ENCODE data around the gene CLCN7. TPM values are rescaled to one million over a fixed set of nuclear protein-coding genes. Genes with fewer than 3 reads are reported as not detected.

CLCN7 gene
- total RNA-seq, 1 experiment from 2014 or later = 21.0 TPM

GRCh38 chr16:1464894-1465566 lies 9.8 kb downstream of the CLCN7 start:
- no peak for DNase-seq (ENCODE audit: low spot score)

GRCh38 chr16:1464196-1464893 lies 10.5 kb downstream of the CLCN7 start:
- DNase-seq (ENCODE audit: low spot score) = no peak

- no peak for DNase-seq (ENCODE audit: low spot score)
These were observed 13.7 kb downstream of the CLCN7 start for GRCh38 chr16:1461146-1461545.

GRCh38 chr16:1460602-1461138 lies 14.2 kb downstream of the CLCN7 start:
- DNase-seq (ENCODE audit: low spot score) = no peak

GRCh38 chr16:1459967-1460366 lies 14.9 kb downstream of the CLCN7 start:
- no peak for DNase-seq (ENCODE audit: low spot score)

- DNase-seq (ENCODE audit: low spot score) = no peak
These were observed 15.9 kb downstream of the CLCN7 start for GRCh38 chr16:1458977-1459341.

- no peak for DNase-seq (ENCODE audit: low spot score)
These were observed 16.4 kb downstream of the CLCN7 start for GRCh38 chr16:1458336-1458976.

GRCh38 chr16:1457489-1458245 lies 17.2 kb downstream of the CLCN7 start:
- DNase-seq (ENCODE audit: low spot score) = no peak

- no peak for DNase-seq (ENCODE audit: low spot score)
These were observed 17.9 kb downstream of the CLCN7 start for GRCh38 chr16:1456951-1457350.

GRCh38 chr16:1455190-1456171 lies 19.3 kb downstream of the CLCN7 start:
- DNase-seq (ENCODE audit: low spot score) = no peak

- no peak for DNase-seq (ENCODE audit: low spot score)
These were observed 20.3 kb downstream of the CLCN7 start for GRCh38 chr16:1454561-1454960.

GRCh38 chr16:1453316-1453715 lies 21.5 kb downstream of the CLCN7 start:
- no peak for DNase-seq (ENCODE audit: low spot score)

GRCh38 chr16:1452530-1452929 lies 22.3 kb downstream of the CLCN7 start:
- DNase-seq (ENCODE audit: low spot score) = no peak

- DNase-seq (ENCODE audit: low spot score) = no peak
These were observed 23.0 kb downstream of the CLCN7 start for GRCh38 chr16:1451702-1452392.

- no peak for DNase-seq (ENCODE audit: low spot score)
These were observed 24.0 kb downstream of the CLCN7 start for GRCh38 chr16:1450841-1451240.

GRCh38 chr16:1450218-1450617 lies 24.6 kb downstream of the CLCN7 start:
- DNase-seq (ENCODE audit: low spot score) = no peak

- DNase-seq (ENCODE audit: low spot score) = no peak
These were observed 25.5 kb downstream of the CLCN7 start for GRCh38 chr16:1449201-1449788.

GRCh38 chr16:1448536-1449116 lies 26.2 kb downstream of the CLCN7 start:
- DNase-seq (ENCODE audit: low spot score) = no peak

GRCh38 chr16:1447965-1448364 lies 26.9 kb downstream of the CLCN7 start:
- no peak for DNase-seq (ENCODE audit: low spot score)
